Neural progenitor cell (in vitro differentiated cells): Measurements from ENCODE around the gene TMEM238.

Experiments
- EZH2 ChIP-seq: fragments of 200-600 bp; sonication (generic); IDR thresholded peaks from 2 replicates; pipeline ENCODE4 v1.6.1; 2017; ENCODE audit warnings: antibody characterized with exemption, mild to moderate bottlenecking, moderate library complexity
- EZH2phosphoT487 ChIP-seq: fragments of 200-600 bp; sonication (generic); IDR thresholded peaks from 2 replicates; pipeline ENCODE4 v1.6.1; 2017; ENCODE audit warnings: antibody characterized with exemption
- TF ChIP-seq, protein P1 (sequence below): fragments of 200-600 bp; sonication (generic); IDR thresholded peaks from 2 replicates; pipeline ENCODE4 v1.5.1; 2017; ENCODE audit warnings: antibody characterized with exemption, mild to moderate bottlenecking

DNA sequence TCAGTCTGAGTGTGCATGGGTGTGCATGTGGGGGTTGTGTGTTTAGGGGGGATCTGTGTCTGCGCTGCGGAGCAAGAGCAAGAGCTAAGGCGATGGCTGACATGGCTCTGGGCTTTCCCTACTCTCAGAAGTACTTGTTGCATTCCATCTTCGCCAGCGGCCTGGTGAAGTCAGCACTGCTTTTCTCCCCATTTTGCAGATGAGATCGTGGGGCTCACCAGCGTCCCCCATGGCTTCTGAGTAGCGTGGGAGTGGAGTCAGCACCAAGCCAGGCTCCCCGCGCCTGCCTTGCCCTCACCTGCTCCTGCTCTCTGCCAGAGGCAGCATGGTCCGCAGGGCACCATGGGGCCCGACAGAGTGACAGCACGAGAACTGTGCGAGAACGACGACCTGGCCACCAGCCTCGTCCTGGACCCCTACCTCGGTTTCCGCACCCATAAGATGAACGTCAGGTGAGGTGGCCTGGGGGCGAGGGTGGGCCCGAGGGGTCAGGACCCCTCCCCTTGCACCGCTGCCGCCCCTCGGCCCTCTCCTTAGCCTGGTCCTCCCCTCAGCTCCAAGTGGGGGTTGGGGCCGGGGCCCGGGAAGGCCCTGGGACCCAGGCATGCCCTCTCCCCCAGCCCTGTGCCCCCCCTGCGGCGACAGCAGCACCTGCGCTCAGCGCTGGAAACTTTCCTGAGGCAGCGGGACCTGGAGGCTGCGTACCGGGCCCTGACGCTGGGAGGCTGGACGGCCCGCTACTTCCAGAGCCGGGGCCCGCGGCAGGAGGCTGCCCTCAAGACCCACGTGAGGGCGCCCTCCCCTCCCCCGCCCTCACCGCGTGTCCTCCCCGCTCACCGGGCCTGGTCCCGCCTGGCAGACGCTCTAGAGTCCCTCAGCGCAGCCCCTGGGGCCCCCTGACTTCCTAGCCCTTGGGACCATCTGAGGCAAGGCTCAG lies 42.2 kb downstream of the TMEM238 start:
- TF ChIP-seq, protein P1, sequence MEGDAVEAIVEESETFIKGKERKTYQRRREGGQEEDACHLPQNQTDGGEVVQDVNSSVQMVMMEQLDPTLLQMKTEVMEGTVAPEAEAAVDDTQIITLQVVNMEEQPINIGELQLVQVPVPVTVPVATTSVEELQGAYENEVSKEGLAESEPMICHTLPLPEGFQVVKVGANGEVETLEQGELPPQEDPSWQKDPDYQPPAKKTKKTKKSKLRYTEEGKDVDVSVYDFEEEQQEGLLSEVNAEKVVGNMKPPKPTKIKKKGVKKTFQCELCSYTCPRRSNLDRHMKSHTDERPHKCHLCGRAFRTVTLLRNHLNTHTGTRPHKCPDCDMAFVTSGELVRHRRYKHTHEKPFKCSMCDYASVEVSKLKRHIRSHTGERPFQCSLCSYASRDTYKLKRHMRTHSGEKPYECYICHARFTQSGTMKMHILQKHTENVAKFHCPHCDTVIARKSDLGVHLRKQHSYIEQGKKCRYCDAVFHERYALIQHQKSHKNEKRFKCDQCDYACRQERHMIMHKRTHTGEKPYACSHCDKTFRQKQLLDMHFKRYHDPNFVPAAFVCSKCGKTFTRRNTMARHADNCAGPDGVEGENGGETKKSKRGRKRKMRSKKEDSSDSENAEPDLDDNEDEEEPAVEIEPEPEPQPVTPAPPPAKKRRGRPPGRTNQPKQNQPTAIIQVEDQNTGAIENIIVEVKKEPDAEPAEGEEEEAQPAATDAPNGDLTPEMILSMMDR = no peak
- TF ChIP-seq EZH2 = no peak
- TF ChIP-seq EZH2phosphoT487 = no peak
